ENCODE results near the gene BAK1. TPM values are rescaled to one million over a fixed set of nuclear protein-coding genes. Genes with fewer than 3 reads are reported as not detected.

Gene BAK1
- total and polyA plus RNA-seq, 2 of the 4 experiments (the other 2 are of a cell fraction) = 12.0 to 19.0 TPM

DNA sequence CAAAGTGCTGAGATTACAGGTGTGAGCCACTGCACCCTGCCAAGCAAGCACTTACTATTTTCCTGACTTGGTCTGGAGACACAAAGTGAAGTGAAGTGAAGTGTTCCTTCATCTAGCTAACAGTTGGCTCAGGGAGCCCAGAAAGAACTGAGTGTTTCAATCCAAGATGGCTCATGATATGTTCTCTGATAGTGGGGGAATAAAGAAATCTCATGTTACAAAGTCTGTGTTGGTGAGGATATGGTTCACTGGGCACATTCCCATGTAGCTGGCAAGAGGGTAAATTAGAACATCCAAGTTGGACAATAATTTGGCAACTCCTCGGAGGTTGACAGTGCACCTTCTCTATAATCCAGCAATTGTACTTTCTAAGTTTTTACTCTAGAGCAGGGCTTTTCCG, 36.0 kb upstream of the BAK1 start:
- 0 out of 2 replicates have a peak, but pooled peaks cover 7% of the 10 kb centered on the region for H3K4me1 ChIP-seq (ENCODE audit: control insufficient read depth, insufficient read depth, low read length)
- dilution Hi-C loops (cut with HindIII; ENCODE audit: low sequenced_read_pairs, unreplicated experiment) (no loop called here), intact Hi-C loops (cut with micrococcal nuclease) (no loop called here), in situ Hi-C loops (cut with MboI; ENCODE audit: low sequenced_read_pairs) (no loop called here)
- no peak overlapping the region for H2BK20ac ChIP-seq (ENCODE audit: low read depth, low read length)
- BruUV-seq (replicated peaks) = no TSS peak
- H2BK120ac ChIP-seq (ENCODE audit: low read depth, low read length) = no peak overlapping the region
- no peak overlapping the region for H2BK15ac ChIP-seq (ENCODE audit: low read depth, low read length)
- H4K5ac ChIP-seq (ENCODE audit: low read depth, low read length) = no peak overlapping the region
- CTCF ChIA-PET = no interaction called here
- no peak for DNase-seq
- H2AK5ac ChIP-seq (ENCODE audit: low read depth, low read length) = no peak overlapping the region
- TF ChIP-seq RFX5 (IDR thresholded peaks at IDR 0.05; ENCODE audit: low read depth, low read length) (no peak), SMC3 (IDR thresholded peaks at IDR 0.05; ENCODE audit: low read depth, low read length) (no peak), CEBPB (IDR thresholded peaks at IDR 0.05; ENCODE audit: low read depth, low read length) (no peak), RAD21 (IDR thresholded peaks at IDR 0.05; ENCODE audit: low read length) (no peak), NFE2L2 (IDR thresholded peaks at IDR 0.05; ENCODE audit: low read depth, low read length) (no peak), MXI1 (IDR thresholded peaks at IDR 0.05; ENCODE audit: borderline replicate concordance, low read depth, low read length) (no peak)
- TF ChIP-seq, protein P1, sequence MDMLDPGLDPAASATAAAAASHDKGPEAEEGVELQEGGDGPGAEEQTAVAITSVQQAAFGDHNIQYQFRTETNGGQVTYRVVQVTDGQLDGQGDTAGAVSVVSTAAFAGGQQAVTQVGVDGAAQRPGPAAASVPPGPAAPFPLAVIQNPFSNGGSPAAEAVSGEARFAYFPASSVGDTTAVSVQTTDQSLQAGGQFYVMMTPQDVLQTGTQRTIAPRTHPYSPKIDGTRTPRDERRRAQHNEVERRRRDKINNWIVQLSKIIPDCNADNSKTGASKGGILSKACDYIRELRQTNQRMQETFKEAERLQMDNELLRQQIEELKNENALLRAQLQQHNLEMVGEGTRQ (IDR thresholded peaks at IDR 0.05; ENCODE audit: low read depth, low read length) = no peak
- 0 out of 2 replicates have a peak, but pooled peaks cover 5% of the 10 kb centered on the region for H3K9me1 ChIP-seq (ENCODE audit: insufficient read depth, low read length)
- no peak overlapping the region for H3K4me3 ChIP-seq (ENCODE audit: insufficient read depth, low read depth, low read length)
- H4K91ac ChIP-seq (ENCODE audit: insufficient read depth, low read depth, low read length) = no peak overlapping the region
- no peak overlapping the region for H2AFZ ChIP-seq (replicated peaks; ENCODE audit: low read length, poor library complexity)
- no peak overlapping the region for H3K18ac ChIP-seq (ENCODE audit: low read depth, low read length)
- no peak overlapping the region for H3K9ac ChIP-seq (ENCODE audit: low read depth, low read length)
- H3K14ac ChIP-seq (replicated peaks; ENCODE audit: low read depth, low read length) = no peak overlapping the region
- ATAC-seq (ENCODE audit: low read depth) = no peak
- H2AK9ac ChIP-seq (replicated peaks; ENCODE audit: low read depth, low read length, poor library complexity) = no peak overlapping the region
- POLR2A ChIA-PET (ENCODE audit: unreplicated experiment) = no interaction called here
- H2BK5ac ChIP-seq (ENCODE audit: low read depth, low read length, poor library complexity, severe bottlenecking) = no peak overlapping the region
- no peak overlapping the region for H4K8ac ChIP-seq (ENCODE audit: low read depth in 2 of 2, low read length in 2 of 2)
- H3K9me3 ChIP-seq (ENCODE audit: control insufficient read depth, insufficient read depth, low read length) = no peaks in the 10 kb centered on the region
- H3K27ac ChIP-seq (ENCODE audit: insufficient read depth, low read length) = no peak overlapping the region
- H3K4me2 ChIP-seq (ENCODE audit: low read depth, low read length) = no peak overlapping the region
- no peak overlapping the region for H3K23ac ChIP-seq (ENCODE audit: low read depth, low read length)
- no peaks in the 10 kb centered on the region for H3K79me1 ChIP-seq (ENCODE audit: low read depth in 1 of 2, low read length in 2 of 2)
- H4K20me1 ChIP-seq (ENCODE audit: insufficient read depth, low read length) = no peaks in the 10 kb centered on the region
- no peak overlapping the region for H3K4ac ChIP-seq (ENCODE audit: low read depth, low read length)
- no peaks in the 10 kb centered on the region for H3K27me3 ChIP-seq (ENCODE audit: control insufficient read depth, insufficient read depth, low read length)
- H3K56ac ChIP-seq (ENCODE audit: extremely low read depth, insufficient read depth, low read length) = no peak overlapping the region
- WGBS, 2 experiments (ENCODE audit: extremely low coverage in 2 of 2, insufficient read length in 1 of 2) = no CpG with 5 or more reads among the region's 2 CpGs
- H3K36me3 ChIP-seq (ENCODE audit: control insufficient read depth, insufficient read depth, low read length) = no peaks in the 10 kb centered on the region
